HepG2 (cell line): ENCODE measurements around the gene SLC6A6. TPM values are rescaled to one million over a fixed set of nuclear protein-coding genes. Genes with fewer than 3 reads are reported as not detected.
A peak's percentile ranks its signal among the peaks of the same experiment; 100 is the strongest.

Source experiments
- ATAC-seq: fragments of 200-7000 bp; cut with Tn5 transposase; 3 replicates; pipeline ENCODE4 v1.9.1; 2020; ENCODE audit warnings: mild to moderate bottlenecking, moderate library complexity
- BruUV-seq: library from RNA; stranded (reverse); fragments of 400-500 nt; replicated peaks from 2 replicates; lab custom pipeline; 2021; lab: Mats Ljungman, UMichigan
- CTCF ChIA-PET: fragments of 300-600 bp; formaldehyde crosslinking; extraction: SDS; loops from one replicate; lab custom pipeline; 2021; ENCODE audit warnings: low total read pairs, inconsistent platforms, low intra/inter-chr PET ratio; lab: Yijun Ruan, JAX
- POLR2A ChIA-PET: fragments of 350-600 bp; sonication (Branson Sonifier 250); formaldehyde crosslinking; loops from one replicate; lab custom pipeline; 2020; ENCODE audit warnings: antibody characterized with exemption, inconsistent platforms; lab: Yijun Ruan, JAX
- DNase-seq: peaks from one replicate; pipeline ENCODE4 v3.0.0-alpha.2; 2015; ENCODE audit warnings: low spot score
- FAIRE-seq: peaks from 3 replicates; lab custom pipeline; 2011; peaks lifted over from hg19 to GRCh38; lab: Jason Lieb, UNC
- H2AFZ ChIP-seq: one replicate; pipeline ENCODE4 v1.6.1; 2011; ENCODE audit warnings: low read length, inconsistent platforms
- H3K27ac ChIP-seq: fragments of 300-600 bp; 3 replicates; pipeline ENCODE4 v1.8.0; 2011; ENCODE audit warnings: mixed run types, mild to moderate bottlenecking, mixed read lengths, low read length, inconsistent platforms; ENCODE audit not compliant: insufficient read depth; ENCODE audit errors: extremely low read length
- H3K27me3 ChIP-seq, 2 experiments: fragments of 200-600 bp in 1 of 2; 2 replicates in 1 of 2; 3 replicates in 1 of 2; pipeline versions ENCODE4 v1.6.0 to v1.8.0; 2011; ENCODE audit warnings: low read length in 2 of 2, mild to moderate bottlenecking in 2 of 2, moderate library complexity in 2 of 2, inconsistent platforms in 1 of 2; ENCODE audit not compliant: insufficient read depth in 2 of 2, control insufficient read depth in 1 of 2
- H3K36me3 ChIP-seq, 2 experiments: fragments of 200-600 bp in 1 of 2; replicated peaks in 1 of 2; 2 replicates in 1 of 2; 3 replicates in 1 of 2; pipeline versions ENCODE4 v1.5.1 to v1.8.0; 2011; ENCODE audit warnings: low read length in 2 of 2, inconsistent platforms in 1 of 2; ENCODE audit not compliant: insufficient read depth in 2 of 2, control insufficient read depth in 1 of 2
- H3K4me1 ChIP-seq: 2 replicates; pipeline ENCODE4 v1.5.1; 2012; ENCODE audit warnings: low read length, inconsistent platforms; ENCODE audit not compliant: insufficient read depth
- H3K4me2 ChIP-seq: 2 replicates; pipeline ENCODE4 v1.6.0; 2011; ENCODE audit warnings: low read depth, low read length, inconsistent platforms
- H3K4me3 ChIP-seq, 3 experiments: fragments of 200-600 bp in 1 of 3; sonication (generic), shearing (Covaris generic) in 1 of 3; replicated peaks in 1 of 3; 2 replicates each; pipeline ENCODE4 v1.5.1; 2011 to 2016; ENCODE audit warnings: low read length in 3 of 3, inconsistent platforms in 2 of 3, low read depth in 2 of 3, mild to moderate bottlenecking in 2 of 3, control low read depth in 1 of 3, mixed read lengths in 1 of 3; ENCODE audit not compliant: insufficient read depth in 1 of 3
- H3K79me2 ChIP-seq: one replicate; pipeline ENCODE4 v1.6.1; 2011; ENCODE audit warnings: low read length, inconsistent platforms; ENCODE audit not compliant: insufficient read depth
- H3K9ac ChIP-seq: 2 replicates; pipeline ENCODE4 v1.6.0; 2011; ENCODE audit warnings: mild to moderate bottlenecking, low read depth, low read length, inconsistent platforms; ENCODE audit not compliant: insufficient read depth
- H3K9me3 ChIP-seq: 2 replicates; pipeline ENCODE4 v1.5.1; 2012; ENCODE audit warnings: mild to moderate bottlenecking, low read length
- H4K20me1 ChIP-seq: 2 replicates; pipeline ENCODE4 v1.6.0; 2011; ENCODE audit warnings: inconsistent platforms, mild to moderate bottlenecking, low read length, moderate library complexity; ENCODE audit not compliant: insufficient read depth
- BCL3 ChIP-seq: sonication (generic); formaldehyde crosslinking; IDR thresholded peaks from 2 replicates; pipeline ENCODE4 v1.5.1; 2020; ENCODE audit warnings: mild to moderate bottlenecking, missing genetic modification reagents, moderate library complexity
- GATAD1 ChIP-seq: IDR thresholded peaks from 2 replicates; pipeline ENCODE4 v1.6.1; 2016; ENCODE audit warnings: missing genetic modification reagents, missing compliant biosample characterization
- HHEX ChIP-seq: IDR thresholded peaks from 2 replicates; pipeline ENCODE4 v1.6.1; 2016; ENCODE audit warnings: control low read depth
- MLLT10 ChIP-seq: sonication (generic); formaldehyde crosslinking; IDR thresholded peaks from 2 replicates; pipeline ENCODE4 v1.4.0; 2020; ENCODE audit warnings: missing genetic modification reagents
- NCOA2 ChIP-seq: sonication (generic); formaldehyde crosslinking; IDR thresholded peaks from 2 replicates; pipeline ENCODE4 v1.8.0; 2022; ENCODE audit warnings: inconsistent platforms
- ZFP82 ChIP-seq: sonication (generic); formaldehyde crosslinking; IDR thresholded peaks from 2 replicates; pipeline ENCODE4 v1.5.1; 2020; ENCODE audit warnings: mild to moderate bottlenecking, missing genetic modification reagents, borderline replicate concordance
- ZNF484 ChIP-seq: sonication (generic); formaldehyde crosslinking; IDR thresholded peaks from 2 replicates; pipeline ENCODE4 v1.5.1; 2020; ENCODE audit warnings: mild to moderate bottlenecking, low read depth, missing genetic modification reagents, borderline replicate concordance
- WGBS: methylation state at CpG from one replicate; pipeline ENCODE4 v1.1.6; 2017; ENCODE audit warnings: low lambda C conversion rate; 5-methylcytosine and 5-hydroxymethylcytosine counted together
- in situ Hi-C: cut with HindIII; loops from 2 replicates; pipeline ENCODE4 v1.10.0; 2017; ENCODE audit warnings: low pct_unique_long_range_greater_than_20kb; ENCODE audit not compliant: extremely low pct_ligation_motif_present
- intact Hi-C: fragments of 100-400 bp; cut with micrococcal nuclease; formaldehyde crosslinking; loops from one replicate; pipeline ENCODE4 v1.10.0; 2022; ENCODE audit not compliant: unreplicated experiment
- polyA plus RNA-seq, 8 experiments: library from polyadenylated mRNA; depleted of rRNA in 3 of 8; stranded (reverse) in 7 of 8; unstranded in 1 of 8; fragments of >200 nt; fragmentation: Illumina TruSeq in 4 of 8; extraction: Trizol in 4 of 8; gene quantifications; 2 replicates each; pipeline versions ENCODE4 v1.2.1 to v1.2.3, GENCODE V29; 2011 to 2016; ENCODE audit warnings: low read depth in 4 of 8, missing spikeins in 1 of 8, mixed read lengths in 1 of 8; ENCODE audit not compliant: insufficient read depth in 1 of 8
- total RNA-seq, 5 experiments: library from RNA; depleted of rRNA; stranded (reverse); fragments of >200 nt; fragmentation: Illumina TruSeq; extraction: Trizol; gene quantifications; 2 replicates each; pipeline ENCODE4 v1.2.3, GENCODE V29; 2016; ENCODE audit warnings: low read depth in 1 of 5
- TF ChIP-seq, protein P1 (sequence below): sonication (generic); formaldehyde crosslinking; IDR thresholded peaks from 2 replicates; pipeline ENCODE4 v1.8.1; 2023; ENCODE audit warnings: missing genetic modification reagents, inconsistent platforms, borderline replicate concordance

The SLC6A6 gene
- total and polyA plus RNA-seq, 2 of the 13 experiments (the other 11 are each of a cell fraction or from before 2014, with no cell fraction given), result 14.1 to 20.7 TPM

DNA sequence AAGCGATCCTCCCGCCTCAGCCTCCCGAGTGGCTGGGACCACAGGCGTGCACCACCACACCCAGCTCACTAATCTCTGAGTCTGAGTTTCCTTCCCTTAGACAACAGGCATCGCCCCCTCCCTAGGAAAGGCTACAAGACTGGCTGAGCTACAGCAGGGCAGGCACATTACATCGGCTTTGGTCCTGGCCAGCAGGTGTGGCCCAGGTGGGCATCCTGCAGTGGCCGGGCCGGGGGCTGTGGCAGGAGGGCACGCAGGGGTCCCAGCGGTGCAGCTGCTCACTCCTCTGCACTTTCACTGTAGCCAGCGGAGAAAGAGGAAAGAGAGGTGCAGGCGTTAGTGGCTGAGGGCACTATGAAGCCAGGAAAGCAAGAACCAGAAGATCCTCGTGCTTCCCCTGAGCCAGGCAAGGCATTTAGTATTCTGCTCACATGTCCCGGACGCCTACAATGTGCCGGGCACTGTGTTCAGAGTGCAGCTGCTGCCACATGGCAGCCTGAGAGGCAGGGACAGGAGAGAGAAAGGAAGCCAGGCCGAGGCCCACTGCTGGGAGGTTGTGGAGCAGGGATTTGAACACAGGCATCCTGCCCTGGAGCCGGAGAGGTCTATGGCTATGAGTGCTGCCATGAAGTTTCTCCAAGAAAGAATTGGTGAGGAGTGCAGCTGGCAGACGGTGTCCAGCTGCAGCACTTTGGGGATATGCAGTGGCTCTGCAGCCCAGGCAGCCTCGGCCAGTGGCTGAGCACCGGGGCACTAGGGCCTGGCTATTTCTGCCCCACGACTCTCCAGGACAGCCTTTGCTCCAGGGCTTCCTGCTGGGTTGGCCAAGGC lies 115.4 kb downstream of the SLC6A6 start:
- peak; percentile 28; the same call in 2 of the 3 replicates for ATAC-seq
- no peaks in the 10 kb centered on the region for H4K20me1 ChIP-seq
- BruUV-seq, result no TSS peak
- WGBS, result 43% methylated on average over 18 of the region's 22 CpGs
- CTCF ChIA-PET, result no interaction called here
- TF ChIP-seq HHEX (CRISPR knock-in tag) (no peak), BCL3 (CRISPR knock-in tag) (no peak), ZFP82 (no peak), ZNF484 (no peak), MLLT10 (CRISPR knock-in tag) (no peak), GATAD1 (CRISPR knock-in tag) (no peak), NCOA2 (CRISPR knock-in tag) (no peak)
- TF ChIP-seq, protein P1, sequence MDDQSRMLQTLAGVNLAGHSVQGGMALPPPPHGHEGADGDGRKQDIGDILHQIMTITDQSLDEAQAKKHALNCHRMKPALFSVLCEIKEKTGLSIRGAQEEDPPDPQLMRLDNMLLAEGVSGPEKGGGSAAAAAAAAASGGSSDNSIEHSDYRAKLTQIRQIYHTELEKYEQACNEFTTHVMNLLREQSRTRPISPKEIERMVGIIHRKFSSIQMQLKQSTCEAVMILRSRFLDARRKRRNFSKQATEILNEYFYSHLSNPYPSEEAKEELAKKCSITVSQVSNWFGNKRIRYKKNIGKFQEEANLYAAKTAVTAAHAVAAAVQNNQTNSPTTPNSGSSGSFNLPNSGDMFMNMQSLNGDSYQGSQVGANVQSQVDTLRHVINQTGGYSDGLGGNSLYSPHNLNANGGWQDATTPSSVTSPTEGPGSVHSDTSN, result no peak
- TF ChIP-seq, all 625 proteins: peak for 0
- no peak overlapping the region for H3K4me2 ChIP-seq
- H3K4me3 ChIP-seq, result no peak overlapping the region
- H3K9me3 ChIP-seq, result no peaks in the 10 kb centered on the region
- H3K79me2 ChIP-seq, result no peaks in the 10 kb centered on the region
- H3K36me3 ChIP-seq, result no peaks in the 10 kb centered on the region
- FAIRE-seq (no peak), DNase-seq (no peak)
- peaks cover 4 to 11% of the 10 kb centered on the region in 2 experiments; a peak in 2 of 5 replicates for H3K27me3 ChIP-seq
- no peak overlapping the region for H3K27ac ChIP-seq
- H3K4me1 ChIP-seq, result no peaks in the 10 kb centered on the region
- H2AFZ ChIP-seq, result no peak overlapping the region
- in situ Hi-C loops (no loop called here), intact Hi-C loops (no loop called here)
- POLR2A ChIA-PET, result no interaction called here
- no peak overlapping the region for H3K9ac ChIP-seq
